Right lobe of liver (tissue), 6 donors: ENCODE measurements around the gene IMP4. TPM values are rescaled to one million over a fixed set of nuclear protein-coding genes. Genes with fewer than 3 reads are reported as not detected.
A peak's percentile ranks its signal among the peaks of the same experiment; 100 is the strongest.

Experiments
- ATAC-seq, 4 donors: fragments of 200-7000 bp; cut with Tn5 transposase; one replicate each; pipeline ENCODE4 v1.9.1; 2020; ENCODE audit warnings: mild to moderate bottlenecking in 4 of 4, moderate library complexity in 4 of 4
- DNase-seq, 3 donors: peaks; one replicate each; pipeline ENCODE4 v3.0.0-alpha.2; 2020
- H3K27ac ChIP-seq, 3 donors: fragments of 200-600 bp; one replicate each; pipeline ENCODE4 v1.8.0; 2022
- H3K27me3 ChIP-seq, 2 donors: fragments of 200-600 bp; one replicate each; pipeline ENCODE4 v1.8.0; 2022
- H3K36me3 ChIP-seq, 4 donors: fragments of 200-600 bp; sonication (generic) in 1 of 4; one replicate each; pipeline versions ENCODE4 v1.5.1 to v1.8.0; 2017 to 2022; ENCODE audit warnings: control low read depth in 1 of 4
- H3K4me1 ChIP-seq, 4 donors: fragments of 200-600 bp; sonication (generic) in 1 of 4; one replicate each; pipeline versions ENCODE4 v1.5.1 to v1.8.0; 2017 to 2022; ENCODE audit warnings: control low read depth in 1 of 4
- H3K4me3 ChIP-seq, 3 donors: fragments of 200-600 bp; one replicate each; pipeline ENCODE4 v1.8.0; 2022
- H3K9me3 ChIP-seq, 4 donors: fragments of 200-600 bp; sonication (generic) in 1 of 4; one replicate each; pipeline versions ENCODE4 v1.5.1 to v1.8.0; 2017 to 2022; ENCODE audit warnings: control low read depth in 1 of 4
- POLR2A ChIP-seq: fragments of 450-650 bp; IDR thresholded peaks from one replicate; pipeline ENCODE4 v1.6.1; 2017; ENCODE audit warnings: antibody characterized with exemption, mild to moderate bottlenecking
- WGBS: methylation state at CpG from one replicate; pipeline ENCODE4 v1.1.6; 2018; ENCODE audit warnings: low coverage, low lambda C conversion rate; ENCODE audit not compliant: insufficient coverage; ENCODE audit errors: missing lambda C conversion rate; 5-methylcytosine and 5-hydroxymethylcytosine counted together
- intact Hi-C, 2 donors: fragments of 100-400 bp; cut with DNase I; formaldehyde crosslinking; loops; one replicate each; pipeline versions ENCODE4 v1.11.2 to v1.14.1; 2022
- total RNA-seq, 6 experiments: library from RNA; depleted of rRNA in 2 of 6; stranded (reverse); fragments of >200 nt in 2 of 6; fragmentation: NEBNext Ultra II Directional in 3 of 6; extraction: Animal tissue kit (Norgen Biotek cat#: 25700) in 3 of 6; gene quantifications; one replicate each; pipeline versions ENCODE4 v1.1.0 to v1.2.4, GENCODE V29; 2016 to 2023
- TF ChIP-seq, protein P1 (sequence below), 4 donors: fragments of 200-600 bp in 3 of 4; fragments of 450-650 bp in 1 of 4; IDR thresholded peaks; one replicate each; pipeline versions ENCODE4 v1.5.1 to v1.8.0; 2016 to 2022; ENCODE audit warnings: antibody characterized with exemption in 4 of 4, mild to moderate bottlenecking in 2 of 4
- donor health status: DM: no; HTN: yes; CAD: no.
- donor health status: DM: no; HTN: no; CAD: no.
- donor health status: DM: no; HTN: no; CAD: no.
- donor health status: DM: no; HTN: yes; CAD: no.
- donor health status: DM: no; HTN: yes; CAD: no.

Gene IMP4
- total RNA-seq, 6 experiments from 2014 or later = 43.1 to 136 (median 56.7) TPM

- H3K4me1 ChIP-seq = peaks cover 0 to 11% (median 4%) of the 10 kb centered on the region in 4 donors
- DNase-seq = no peak
- no peak for ATAC-seq
- intact Hi-C loops = no loop called here
- no peaks in the 10 kb centered on the region for H3K9me3 ChIP-seq
- TF ChIP-seq POLR2A = no peak
- TF ChIP-seq, protein P1, sequence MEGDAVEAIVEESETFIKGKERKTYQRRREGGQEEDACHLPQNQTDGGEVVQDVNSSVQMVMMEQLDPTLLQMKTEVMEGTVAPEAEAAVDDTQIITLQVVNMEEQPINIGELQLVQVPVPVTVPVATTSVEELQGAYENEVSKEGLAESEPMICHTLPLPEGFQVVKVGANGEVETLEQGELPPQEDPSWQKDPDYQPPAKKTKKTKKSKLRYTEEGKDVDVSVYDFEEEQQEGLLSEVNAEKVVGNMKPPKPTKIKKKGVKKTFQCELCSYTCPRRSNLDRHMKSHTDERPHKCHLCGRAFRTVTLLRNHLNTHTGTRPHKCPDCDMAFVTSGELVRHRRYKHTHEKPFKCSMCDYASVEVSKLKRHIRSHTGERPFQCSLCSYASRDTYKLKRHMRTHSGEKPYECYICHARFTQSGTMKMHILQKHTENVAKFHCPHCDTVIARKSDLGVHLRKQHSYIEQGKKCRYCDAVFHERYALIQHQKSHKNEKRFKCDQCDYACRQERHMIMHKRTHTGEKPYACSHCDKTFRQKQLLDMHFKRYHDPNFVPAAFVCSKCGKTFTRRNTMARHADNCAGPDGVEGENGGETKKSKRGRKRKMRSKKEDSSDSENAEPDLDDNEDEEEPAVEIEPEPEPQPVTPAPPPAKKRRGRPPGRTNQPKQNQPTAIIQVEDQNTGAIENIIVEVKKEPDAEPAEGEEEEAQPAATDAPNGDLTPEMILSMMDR (IDR thresholded peaks at IDR 0.05) = no peak
- H3K27ac ChIP-seq = no peak overlapping the region
- H3K27me3 ChIP-seq = no peaks in the 10 kb centered on the region
- no peaks in the 10 kb centered on the region for H3K36me3 ChIP-seq
- 68% methylated on average over 5 of the region's 8 CpGs for WGBS
- H3K4me3 ChIP-seq = no peak overlapping the region
Observed at GRCh38 chr2:130388221-130388907, 45.7 kb downstream of the IMP4 start.

GRCh38 chr2:130389358-130389757, 46.7 kb downstream of the IMP4 start:
- ATAC-seq = no peak
- Histone ChIP-seq H3K27me3 (no peaks in the 10 kb centered on the region), H3K36me3 (no peaks in the 10 kb centered on the region), H3K4me3 (no peak overlapping the region), H3K9me3 (no peaks in the 10 kb centered on the region), H3K4me1 (peaks cover 0 to 11% (median 4%) of the 10 kb centered on the region in 4 donors), H3K27ac (no peak overlapping the region)
- intact Hi-C loops = no loop called here
- no peak for DNase-seq
- WGBS = 95% methylated on average over 3 of the region's 6 CpGs
- no peak for TF ChIP-seq POLR2A
- TF ChIP-seq, protein P1 (IDR thresholded peaks at IDR 0.05) = no peak

DNA sequence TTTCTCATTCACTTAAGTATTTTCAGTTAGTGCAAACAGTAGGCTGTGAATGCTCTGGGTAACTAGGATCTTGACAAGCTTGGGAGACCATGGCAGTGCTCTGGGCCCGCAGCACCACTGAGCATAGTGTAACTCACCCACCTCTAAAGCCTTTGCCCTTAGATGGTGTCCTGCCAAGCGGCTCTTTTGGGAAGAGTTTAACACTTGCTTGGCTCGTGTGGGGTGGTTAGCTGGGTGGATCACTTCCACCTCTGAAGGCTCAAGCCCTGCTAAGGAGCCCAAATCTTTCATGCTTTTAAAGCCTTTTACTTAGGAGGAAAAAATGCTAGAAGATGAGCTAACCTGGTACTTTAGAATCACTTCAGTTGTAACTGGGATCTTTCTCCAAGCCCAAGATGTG, 47.1 kb downstream of the IMP4 start:
- intact Hi-C loops = no loop called here
- ATAC-seq (no peak), DNase-seq (no peak)
- H3K36me3 ChIP-seq = no peaks in the 10 kb centered on the region
- H3K27me3 ChIP-seq = no peaks in the 10 kb centered on the region
- no peak overlapping the region for H3K27ac ChIP-seq
- peaks cover 0 to 11% (median 4%) of the 10 kb centered on the region in 4 donors for H3K4me1 ChIP-seq
- no peak overlapping the region for H3K4me3 ChIP-seq
- TF ChIP-seq, protein P1 (IDR thresholded peaks at IDR 0.05) = no peak
- TF ChIP-seq POLR2A = no peak
- 56% methylated on average over 3 of the region's 3 CpGs for WGBS
- no peaks in the 10 kb centered on the region for H3K9me3 ChIP-seq

DNA sequence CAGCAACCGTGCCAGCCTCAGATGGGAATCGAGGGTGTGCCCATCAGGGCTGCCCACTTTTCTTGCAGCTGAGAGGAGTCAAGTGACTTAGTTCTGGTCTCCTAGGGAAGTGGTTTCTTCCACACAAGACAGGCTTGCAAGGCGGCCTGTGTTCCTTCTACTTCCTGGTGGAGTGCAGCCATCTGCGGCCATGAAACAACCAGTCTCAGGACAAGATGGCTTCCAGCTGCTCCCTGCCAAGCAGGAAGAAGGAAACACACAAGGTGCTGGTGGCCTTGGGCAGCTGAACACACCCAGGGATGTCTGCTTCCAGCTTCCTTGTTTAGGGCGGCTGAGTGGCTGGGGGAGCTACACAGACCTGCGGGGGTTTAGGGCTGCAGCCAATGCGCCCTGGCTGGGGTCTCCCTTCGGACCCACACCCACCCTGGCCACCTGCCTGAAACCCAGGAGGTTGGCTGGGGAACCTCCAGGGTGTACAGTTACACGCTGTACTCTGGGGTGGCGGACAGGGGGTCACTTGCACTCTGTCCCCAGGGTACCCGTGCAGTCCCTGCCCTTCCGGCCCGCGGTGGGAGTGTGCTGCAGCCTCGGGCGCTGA, 47.9 kb downstream of the IMP4 start:
- Histone ChIP-seq H3K4me1 (peaks cover 0 to 11% (median 4%) of the 10 kb centered on the region in 4 donors), H3K27ac (peak overlapping the region; percentile 93 to 95 (median 94)), H3K4me3 (peak overlapping the region; percentile 74 to 80 (median 75)), H3K27me3 (no peaks in the 10 kb centered on the region), H3K9me3 (no peaks in the 10 kb centered on the region), H3K36me3 (no peaks in the 10 kb centered on the region)
- TF ChIP-seq, protein P1 (IDR thresholded peaks at IDR 0.05) = no peak
- no peak for TF ChIP-seq POLR2A
- ATAC-seq = peak; percentile 1 to 18 (median 2)
- 52% methylated on average over 4 of the region's 16 CpGs for WGBS
- DNase-seq = peak in 2 of 3 donors; percentile 35 to 58
- intact Hi-C loops = no loop called here
